ENCODE data around the gene ANKRD16.

Gene ANKRD16

GRCh38 chr10:5897504-5897903 is 7.8 kb upstream of the ANKRD16 start:
- no peak for TF ChIP-seq CTCF (IDR thresholded peaks at IDR 0.05; ENCODE audit: low read depth, low read length, missing control alignments)
- DNase-seq (ENCODE audit: low read depth), result no peak
- H3K4me3 ChIP-seq (ENCODE audit: low read depth, low read length), result no peak overlapping the region

GRCh38 chr10:5897053-5897340 is 7.3 kb upstream of the ANKRD16 start:
- TF ChIP-seq CTCF (IDR thresholded peaks at IDR 0.05; ENCODE audit: low read depth, low read length, missing control alignments), result no peak
- DNase-seq (ENCODE audit: low read depth), result no peak

GRCh38 chr10:5896208-5897052 is 6.7 kb upstream of the ANKRD16 start:
- peak overlapping the region; percentile 11; the same call in 1 of the 2 replicates for H3K4me3 ChIP-seq (ENCODE audit: low read depth, low read length)
- no peak for DNase-seq (ENCODE audit: low read depth)
- TF ChIP-seq CTCF (IDR thresholded peaks at IDR 0.05; ENCODE audit: low read depth, low read length, missing control alignments), result no peak

More at GRCh38 chr10:5897053-5897340, 7.3 kb upstream of the ANKRD16 start:
- no peak overlapping the region for H3K4me3 ChIP-seq (ENCODE audit: low read depth, low read length)

- peak; percentile 69 for DNase-seq (ENCODE audit: low read depth)
- H3K4me3 ChIP-seq (ENCODE audit: low read depth, low read length), result peak overlapping the region; percentile 11; the same call in 1 of the 2 replicates
- no peak for TF ChIP-seq CTCF (IDR thresholded peaks at IDR 0.05; ENCODE audit: low read depth, low read length, missing control alignments)
These were observed 6.1 kb upstream of the ANKRD16 start for GRCh38 chr10:5895804-5896203.

GRCh38 chr10:5895365-5895764 is 5.7 kb upstream of the ANKRD16 start:
- TF ChIP-seq CTCF (IDR thresholded peaks at IDR 0.05; ENCODE audit: low read depth, low read length, missing control alignments), result no peak
- no peak for DNase-seq (ENCODE audit: low read depth)
- H3K4me3 ChIP-seq (ENCODE audit: low read depth, low read length), result no peak overlapping the region; the same call in 1 of the 2 replicates

- TF ChIP-seq CTCF (IDR thresholded peaks at IDR 0.05; ENCODE audit: low read depth, low read length, missing control alignments), result no peak
- no peak overlapping the region for H3K4me3 ChIP-seq (ENCODE audit: low read depth, low read length)
These were observed 5.2 kb upstream of the ANKRD16 start for GRCh38 chr10:5894873-5895272.

GRCh38 chr10:5894403-5894802 is 4.7 kb upstream of the ANKRD16 start:
- H3K4me3 ChIP-seq (ENCODE audit: low read depth, low read length), result no peak overlapping the region
- TF ChIP-seq CTCF (IDR thresholded peaks at IDR 0.05; ENCODE audit: low read depth, low read length, missing control alignments), result no peak
- no peak for DNase-seq (ENCODE audit: low read depth)

More at GRCh38 chr10:5894873-5895272, 5.2 kb upstream of the ANKRD16 start:
- DNase-seq (ENCODE audit: low read depth), result no peak
